C1 segment of cervical spinal cord (tissue), 14 donors: ENCODE results near the gene TPST2.
"Not testable (repeated sequence)": the region's sequence is repeated elsewhere in the genome, so short reads cannot be mapped to it uniquely, and the experiment has no call there.

Experiments used
- DNase-seq, 14 donors: peaks; one replicate each; lab custom pipeline; 2025; lab: John Stamatoyannopoulos, UW

Gene TPST2

GRCh38 chr22:26534874-26535602, 54.9 kb downstream of the TPST2 start:
- DNase-seq, result no peak

GRCh38 chr22:26534171-26534855, 55.6 kb downstream of the TPST2 start:
- DNase-seq, result no peak

- DNase-seq, result no peak
These were observed 60.6 kb downstream of the TPST2 start for GRCh38 chr22:26529345-26529744.

GRCh38 chr22:26528518-26528917, 61.4 kb downstream of the TPST2 start:
- DNase-seq, result not testable (repeated sequence)

GRCh38 chr22:26527574-26528465, 62.1 kb downstream of the TPST2 start:
- DNase-seq, result no peak

GRCh38 chr22:26527167-26527566, 62.8 kb downstream of the TPST2 start:
- DNase-seq, result no peak

- no peak for DNase-seq
These were observed 63.9 kb downstream of the TPST2 start for GRCh38 chr22:26525946-26526564.

- DNase-seq, result no peak
These were observed 65.1 kb downstream of the TPST2 start for GRCh38 chr22:26524870-26525269.

- DNase-seq, result no peak
These were observed 67.3 kb downstream of the TPST2 start for GRCh38 chr22:26522592-26522991.

GRCh38 chr22:26522012-26522411, 67.9 kb downstream of the TPST2 start:
- DNase-seq, result no peak

GRCh38 chr22:26517429-26517828, 72.5 kb downstream of the TPST2 start:
- DNase-seq, result no peak

- DNase-seq, result no peak
These were observed 73.4 kb downstream of the TPST2 start for GRCh38 chr22:26516503-26516902.

- DNase-seq, result no peak
These were observed 74.0 kb downstream of the TPST2 start for GRCh38 chr22:26515931-26516330.

- DNase-seq, result no peak
These were observed 75.3 kb downstream of the TPST2 start for GRCh38 chr22:26514419-26515161.

GRCh38 chr22:26513838-26514237, 76.1 kb downstream of the TPST2 start:
- DNase-seq, result no peak

GRCh38 chr22:26512149-26512793, 77.7 kb downstream of the TPST2 start, which contains the start of gene TFIP11:
TFIP11 (minus strand) TSS chr22:26512473; CDS start chr22:26510272, 2,201 bp downstream.
- peak; percentile 39 to 94 (median 89) for DNase-seq

- DNase-seq, result no peak
These were observed 81.8 kb downstream of the TPST2 start for GRCh38 chr22:26508148-26508547.

GRCh38 chr22:26503758-26504157, 86.2 kb downstream of the TPST2 start:
- no peak for DNase-seq

GRCh38 chr22:26502688-26503561, 87.0 kb downstream of the TPST2 start:
- peak in 8 of 14 donors; percentile 14 to 65 (median 30) for DNase-seq
